ENCODE results near the gene TCTA.
A peak's percentile ranks its signal among the peaks of the same experiment; 100 is the strongest.

TCTA gene

DNA sequence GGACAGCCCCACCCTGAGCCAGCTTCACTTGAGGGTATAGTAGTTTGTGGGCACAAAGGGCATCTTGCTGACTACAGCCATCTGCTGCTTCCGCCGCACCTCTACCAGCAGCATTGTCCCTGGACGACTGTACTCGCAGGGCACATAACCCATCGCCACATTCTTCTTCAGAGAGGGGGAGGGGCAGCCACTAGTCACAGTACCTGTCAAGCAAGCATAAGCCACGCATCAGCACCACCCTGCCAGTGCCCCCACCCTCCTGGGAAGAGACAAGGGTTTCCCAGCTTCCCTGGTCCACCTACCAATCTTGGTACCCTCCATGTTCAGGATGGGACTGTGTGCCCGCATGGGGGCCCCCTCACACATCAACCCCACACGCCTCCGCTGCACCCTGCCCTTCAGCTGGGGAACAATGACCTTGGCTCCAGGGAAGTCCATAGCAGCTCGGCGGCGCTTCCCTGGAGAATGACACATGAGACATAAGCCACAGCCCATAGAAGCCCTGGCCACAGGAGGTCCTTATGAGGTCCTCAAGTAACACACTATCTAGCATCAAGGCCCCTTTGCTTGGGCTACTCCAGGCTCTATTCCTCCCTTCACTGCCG lies 5.4 kb downstream of the TCTA start:
- Mint-ChIP-seq H3K4me3 (no peak overlapping the region), H3K9me3 (no peaks in the 10 kb centered on the region), H3K27me3 (ENCODE audit: low read depth) (no peaks in the 10 kb centered on the region), H3K36me3 (ENCODE audit: low read depth) (peaks cover 17% of the 10 kb centered on the region), H3K4me1 (peaks cover 31% of the 10 kb centered on the region), H3K27ac (peak overlapping the region in 2 of 3 experiments; percentile 20 to 60)
- TF ChIP-seq, protein P1, sequence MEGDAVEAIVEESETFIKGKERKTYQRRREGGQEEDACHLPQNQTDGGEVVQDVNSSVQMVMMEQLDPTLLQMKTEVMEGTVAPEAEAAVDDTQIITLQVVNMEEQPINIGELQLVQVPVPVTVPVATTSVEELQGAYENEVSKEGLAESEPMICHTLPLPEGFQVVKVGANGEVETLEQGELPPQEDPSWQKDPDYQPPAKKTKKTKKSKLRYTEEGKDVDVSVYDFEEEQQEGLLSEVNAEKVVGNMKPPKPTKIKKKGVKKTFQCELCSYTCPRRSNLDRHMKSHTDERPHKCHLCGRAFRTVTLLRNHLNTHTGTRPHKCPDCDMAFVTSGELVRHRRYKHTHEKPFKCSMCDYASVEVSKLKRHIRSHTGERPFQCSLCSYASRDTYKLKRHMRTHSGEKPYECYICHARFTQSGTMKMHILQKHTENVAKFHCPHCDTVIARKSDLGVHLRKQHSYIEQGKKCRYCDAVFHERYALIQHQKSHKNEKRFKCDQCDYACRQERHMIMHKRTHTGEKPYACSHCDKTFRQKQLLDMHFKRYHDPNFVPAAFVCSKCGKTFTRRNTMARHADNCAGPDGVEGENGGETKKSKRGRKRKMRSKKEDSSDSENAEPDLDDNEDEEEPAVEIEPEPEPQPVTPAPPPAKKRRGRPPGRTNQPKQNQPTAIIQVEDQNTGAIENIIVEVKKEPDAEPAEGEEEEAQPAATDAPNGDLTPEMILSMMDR (IDR thresholded peaks at IDR 0.05; ENCODE audit: unreplicated experiment in 3 of 3) = no peak

DNA sequence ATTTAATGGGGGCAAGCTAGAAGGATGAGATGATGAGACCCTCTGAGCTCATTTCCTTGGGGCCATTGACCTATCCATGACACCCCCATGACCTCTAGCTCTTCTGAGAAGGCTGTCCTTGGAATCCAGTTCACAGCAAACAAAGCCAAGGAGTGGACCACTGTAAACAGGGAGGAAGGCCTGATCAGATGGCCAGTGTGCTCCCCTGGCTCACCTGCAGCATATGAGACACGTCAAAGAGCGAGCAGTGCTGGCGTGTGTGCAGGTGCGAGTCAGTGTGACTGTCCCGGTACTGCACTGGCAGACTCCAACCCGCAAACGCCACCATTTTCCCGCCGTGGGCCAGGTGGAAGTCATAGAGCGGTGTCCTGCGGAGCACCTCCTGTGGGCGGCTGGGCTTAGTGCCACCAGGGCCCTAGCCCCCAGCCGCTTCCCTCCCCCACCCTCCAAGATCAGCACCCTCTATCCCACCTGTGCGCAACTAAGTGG lies 9.7 kb downstream of the TCTA start:
- Mint-ChIP-seq H3K27me3 (ENCODE audit: low read depth) (no peaks in the 10 kb centered on the region), H3K36me3 (ENCODE audit: low read depth) (peaks cover 18% of the 10 kb centered on the region)

DNA sequence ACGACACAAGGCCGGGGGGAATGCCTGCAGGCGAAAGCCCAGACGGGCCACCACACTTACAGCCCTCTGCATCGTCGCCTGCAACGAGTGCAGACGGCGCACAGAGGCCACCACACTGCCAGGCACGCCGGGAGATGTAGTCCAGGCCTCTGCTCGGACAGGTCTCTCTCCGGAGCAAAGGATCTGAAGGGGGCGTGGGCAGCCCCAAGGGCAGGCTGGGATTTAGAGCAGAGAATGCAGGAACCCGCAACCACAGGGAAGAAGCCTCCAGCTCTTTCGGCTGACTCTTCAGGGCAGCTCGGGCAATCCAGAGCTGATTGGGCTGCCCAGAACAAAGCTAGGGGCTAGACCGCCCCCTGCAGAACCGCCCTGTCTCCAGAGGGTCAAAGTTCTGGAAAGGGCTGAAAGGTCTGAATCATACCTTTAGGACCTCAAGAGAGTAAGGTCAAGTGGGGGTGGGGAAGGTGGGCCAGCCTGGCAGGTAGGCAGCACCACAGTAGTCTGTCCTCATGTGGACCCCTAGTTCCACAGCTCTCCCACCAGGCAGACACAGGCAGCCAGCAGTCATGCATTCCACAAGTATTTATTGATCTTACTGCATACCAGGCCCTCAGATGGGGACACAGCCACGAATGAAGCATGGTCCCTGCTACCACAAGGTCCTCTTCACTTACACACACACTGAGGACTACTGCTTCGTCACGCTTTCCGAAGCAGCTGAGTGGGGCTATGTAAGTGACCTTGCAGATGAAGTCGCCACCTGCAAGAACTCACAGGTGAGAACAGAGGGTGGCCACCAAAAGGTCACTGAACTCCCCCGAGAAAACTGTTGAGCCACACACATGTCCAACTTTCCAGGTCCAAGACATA lies 10.4 kb downstream of the TCTA start, which contains the start of gene AMT:
TSS of gene AMT (minus strand) at position 95 of the 870 bp plus-strand sequence. CDS start at position 72, 23 bp downstream.
- TF ChIP-seq, protein P1 (IDR thresholded peaks at IDR 0.05; ENCODE audit: unreplicated experiment in 3 of 3) = no peak
- H3K9me3 Mint-ChIP-seq = no peaks in the 10 kb centered on the region
- H3K4me1 Mint-ChIP-seq = peaks cover 15% of the 10 kb centered on the region
- H3K27ac Mint-ChIP-seq = peak within 1 kb of the TSS; percentile 74 to 95 (median 89)
- peak within 1 kb of the TSS; percentile 91 to 95 (median 94) for H3K4me3 Mint-ChIP-seq
- peaks cover 18% of the 10 kb centered on the region for H3K36me3 Mint-ChIP-seq (ENCODE audit: low read depth)
- no peaks in the 10 kb centered on the region for H3K27me3 Mint-ChIP-seq (ENCODE audit: low read depth)

More for the DNA sequence above, 9.7 kb downstream of the TCTA start:
- H3K27ac Mint-ChIP-seq = peak overlapping the region; percentile 74 to 95 (median 89)
- TF ChIP-seq, protein P1 (IDR thresholded peaks at IDR 0.05; ENCODE audit: unreplicated experiment in 3 of 3) = no peak
- H3K4me1 Mint-ChIP-seq = peaks cover 15% of the 10 kb centered on the region
- peak overlapping the region; percentile 91 to 95 (median 94) for H3K4me3 Mint-ChIP-seq
- H3K9me3 Mint-ChIP-seq = no peaks in the 10 kb centered on the region

DNA sequence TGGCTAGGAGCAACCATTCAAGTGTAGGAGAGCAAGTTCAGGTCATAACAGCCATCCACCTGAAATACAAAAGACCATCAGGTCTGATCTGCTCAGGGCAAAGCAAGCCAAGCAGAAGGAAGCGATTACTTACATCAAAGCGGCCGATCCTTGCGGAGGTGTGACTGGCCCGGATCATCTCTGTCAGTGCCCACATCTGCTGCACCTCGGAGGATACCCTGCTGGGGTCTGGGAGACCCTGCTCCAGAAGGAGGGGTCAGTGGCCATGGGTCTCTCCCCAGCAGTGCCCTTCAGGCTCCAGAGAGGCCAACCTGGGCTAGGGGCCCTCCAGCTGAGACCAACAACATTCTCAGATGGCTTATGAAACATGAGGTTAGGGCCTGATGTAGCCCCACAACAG lies 12.6 kb downstream of the TCTA start:
- Mint-ChIP-seq H3K27me3 (ENCODE audit: low read depth) (no peaks in the 10 kb centered on the region), H3K9me3 (no peaks in the 10 kb centered on the region), H3K36me3 (ENCODE audit: low read depth) (peaks cover 15% of the 10 kb centered on the region), H3K27ac (peak overlapping the region in 1 of 3 experiments; percentile 28), H3K4me1 (peaks cover 19% of the 10 kb centered on the region), H3K4me3 (peak overlapping the region in 2 of 3 experiments; percentile 8 to 43)
- TF ChIP-seq, protein P1 (IDR thresholded peaks at IDR 0.05; ENCODE audit: unreplicated experiment in 3 of 3) = no peak

DNA sequence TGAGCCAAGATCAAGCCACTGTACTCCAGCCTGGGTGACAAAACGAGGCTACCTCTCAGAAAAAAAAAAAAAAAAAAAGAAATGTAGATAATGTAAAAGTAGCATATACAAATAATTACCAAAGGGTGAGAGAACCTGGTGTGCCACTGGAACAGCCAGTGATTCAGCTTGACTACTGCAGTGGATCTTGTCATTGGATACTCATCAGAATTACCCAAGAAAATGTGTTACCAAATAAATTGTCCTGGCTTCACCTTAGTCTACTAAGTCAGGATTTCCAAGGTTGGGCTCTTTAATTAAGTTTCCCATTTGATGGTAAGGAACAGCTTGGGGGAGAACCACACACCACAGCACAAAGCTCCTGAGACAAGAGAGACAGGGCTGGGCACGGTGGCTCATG lies 15.4 kb downstream of the TCTA start:
- no peaks in the 10 kb centered on the region for H3K27me3 Mint-ChIP-seq (ENCODE audit: low read depth)
- peak overlapping the region in 2 of 3 experiments; percentile 99 to 100 for H3K27ac Mint-ChIP-seq
- H3K36me3 Mint-ChIP-seq (ENCODE audit: low read depth) = peaks cover 11% of the 10 kb centered on the region
- H3K4me1 Mint-ChIP-seq = peaks cover 10% of the 10 kb centered on the region
- no peaks in the 10 kb centered on the region for H3K9me3 Mint-ChIP-seq
- H3K4me3 Mint-ChIP-seq = peak overlapping the region; percentile 96 to 99 (median 99)
- TF ChIP-seq, protein P1 (IDR thresholded peaks at IDR 0.05; ENCODE audit: unreplicated experiment in 3 of 3) = no peak
